GM12878 (cell line): Measurements from ENCODE around the gene PACS2.
"Not testable (repeated sequence)": the region's sequence is repeated elsewhere in the genome, so short reads cannot be mapped to it uniquely, and the experiment has no call there.

Source experiments
- ATF3 ChIP-seq: IDR thresholded peaks from 2 replicates; pipeline ENCODE4 v1.6.1; 2011; ENCODE audit warnings: low read depth, mild to moderate bottlenecking, low read length, moderate library complexity, borderline replicate concordance; ENCODE audit errors: extremely low read depth
- BACH1 ChIP-seq: fragments of 450-650 bp; IDR thresholded peaks from 2 replicates; pipeline ENCODE4 v1.6.1; 2017; ENCODE audit warnings: mild to moderate bottlenecking, borderline replicate concordance
- BCLAF1 ChIP-seq: fragments of 450-650 bp; IDR thresholded peaks from 2 replicates; pipeline ENCODE4 v1.6.1; 2017; ENCODE audit warnings: antibody characterized with exemption, mild to moderate bottlenecking, moderate library complexity
- CREB1 ChIP-seq: IDR thresholded peaks from 2 replicates; pipeline ENCODE4 v1.6.1; 2012; ENCODE audit warnings: low read depth, mild to moderate bottlenecking, inconsistent platforms
- E2F4 ChIP-seq: IDR thresholded peaks from 2 replicates; pipeline ENCODE4 v1.6.1; 2012; ENCODE audit warnings: low read depth, low read length, improper control_type of control experiment
- IKZF2 ChIP-seq, 2 experiments: fragments of 450-650 bp; IDR thresholded peaks; 2 replicates each; pipeline ENCODE4 v1.6.1; 2017; ENCODE audit warnings: mild to moderate bottlenecking in 2 of 2, moderate library complexity in 2 of 2
- NFIC ChIP-seq: IDR thresholded peaks from 2 replicates; pipeline ENCODE4 v1.6.1; 2012; ENCODE audit warnings: low read depth, mild to moderate bottlenecking, inconsistent platforms, low read length, moderate library complexity
- NR2C2 ChIP-seq: IDR thresholded peaks from 2 replicates; pipeline ENCODE4 v1.6.1; 2011; ENCODE audit warnings: borderline replicate concordance, low read depth; ENCODE audit not compliant: control insufficient read depth, insufficient read length
- POLR2A ChIP-seq: IDR thresholded peaks from 2 replicates; pipeline ENCODE4 v1.6.1; 2011; ENCODE audit warnings: low read depth, mild to moderate bottlenecking, low read length
- SP1 ChIP-seq: IDR thresholded peaks from one replicate; pipeline ENCODE4 v1.6.1; 2011; ENCODE audit warnings: low read depth, low read length
- ZNF207 ChIP-seq: fragments of 450-650 bp; IDR thresholded peaks from 2 replicates; pipeline ENCODE4 v1.6.1; 2014; ENCODE audit warnings: antibody characterized with exemption, mild to moderate bottlenecking, borderline replicate concordance
- TF ChIP-seq, protein P1 (sequence below): IDR thresholded peaks from 2 replicates; pipeline ENCODE4 v1.6.1; 2012; ENCODE audit warnings: low read depth, low read length, improper control_type of control experiment
- TF ChIP-seq, protein P2 (sequence below), 3 experiments: IDR thresholded peaks in 2 of 3; conservative IDR thresholded peaks in 1 of 3; 2 replicates each; pipeline ENCODE4 v1.5.1; 2011; ENCODE audit warnings: low read depth in 3 of 3, low read length in 3 of 3, mild to moderate bottlenecking in 3 of 3, control low read depth in 2 of 3, moderate library complexity in 2 of 3, inconsistent platforms in 1 of 3, mixed read lengths in 1 of 3; ENCODE audit not compliant: control insufficient read depth in 2 of 3, insufficient read depth in 1 of 3; ENCODE audit errors: extremely low read depth in 1 of 3
- TF ChIP-seq, protein P3 (sequence below): fragments of 450-650 bp; formaldehyde crosslinking; IDR thresholded peaks from 2 replicates; pipeline ENCODE4 v1.4.0; 2020; ENCODE audit warnings: mild to moderate bottlenecking, moderate library complexity

DNA sequence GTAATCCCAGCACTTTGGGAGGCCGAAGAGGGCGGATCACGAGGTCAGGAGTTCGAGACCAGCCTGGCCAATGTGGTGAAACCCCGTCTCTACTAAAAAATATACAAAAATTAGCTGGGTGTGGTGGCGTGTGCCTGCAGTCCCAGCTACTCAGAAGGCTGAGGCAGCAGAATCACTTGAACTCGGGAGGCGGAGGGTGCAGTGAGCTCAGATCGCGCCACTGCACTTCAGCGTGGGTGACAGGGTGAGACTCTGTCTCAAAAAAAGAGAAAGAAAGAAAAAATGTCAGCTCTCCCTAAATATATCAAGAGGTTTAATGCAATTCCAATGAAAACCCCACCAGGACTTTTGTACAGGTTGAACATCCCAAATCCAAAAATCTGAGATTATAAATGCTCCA, 17.2 kb upstream of the PACS2 start:
- not testable (repeated sequence) for TF ChIP-seq IKZF2 (IDR thresholded peaks at IDR 0.05); E2F4; POLR2A; NFIC; CREB1; NR2C2; SP1; BCLAF1; ATF3; BACH1; ZNF207
- TF ChIP-seq, protein P1, sequence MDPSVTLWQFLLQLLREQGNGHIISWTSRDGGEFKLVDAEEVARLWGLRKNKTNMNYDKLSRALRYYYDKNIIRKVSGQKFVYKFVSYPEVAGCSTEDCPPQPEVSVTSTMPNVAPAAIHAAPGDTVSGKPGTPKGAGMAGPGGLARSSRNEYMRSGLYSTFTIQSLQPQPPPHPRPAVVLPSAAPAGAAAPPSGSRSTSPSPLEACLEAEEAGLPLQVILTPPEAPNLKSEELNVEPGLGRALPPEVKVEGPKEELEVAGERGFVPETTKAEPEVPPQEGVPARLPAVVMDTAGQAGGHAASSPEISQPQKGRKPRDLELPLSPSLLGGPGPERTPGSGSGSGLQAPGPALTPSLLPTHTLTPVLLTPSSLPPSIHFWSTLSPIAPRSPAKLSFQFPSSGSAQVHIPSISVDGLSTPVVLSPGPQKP = not testable (repeated sequence)
- TF ChIP-seq, protein P2, sequence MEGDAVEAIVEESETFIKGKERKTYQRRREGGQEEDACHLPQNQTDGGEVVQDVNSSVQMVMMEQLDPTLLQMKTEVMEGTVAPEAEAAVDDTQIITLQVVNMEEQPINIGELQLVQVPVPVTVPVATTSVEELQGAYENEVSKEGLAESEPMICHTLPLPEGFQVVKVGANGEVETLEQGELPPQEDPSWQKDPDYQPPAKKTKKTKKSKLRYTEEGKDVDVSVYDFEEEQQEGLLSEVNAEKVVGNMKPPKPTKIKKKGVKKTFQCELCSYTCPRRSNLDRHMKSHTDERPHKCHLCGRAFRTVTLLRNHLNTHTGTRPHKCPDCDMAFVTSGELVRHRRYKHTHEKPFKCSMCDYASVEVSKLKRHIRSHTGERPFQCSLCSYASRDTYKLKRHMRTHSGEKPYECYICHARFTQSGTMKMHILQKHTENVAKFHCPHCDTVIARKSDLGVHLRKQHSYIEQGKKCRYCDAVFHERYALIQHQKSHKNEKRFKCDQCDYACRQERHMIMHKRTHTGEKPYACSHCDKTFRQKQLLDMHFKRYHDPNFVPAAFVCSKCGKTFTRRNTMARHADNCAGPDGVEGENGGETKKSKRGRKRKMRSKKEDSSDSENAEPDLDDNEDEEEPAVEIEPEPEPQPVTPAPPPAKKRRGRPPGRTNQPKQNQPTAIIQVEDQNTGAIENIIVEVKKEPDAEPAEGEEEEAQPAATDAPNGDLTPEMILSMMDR (IDR thresholded peaks at IDR 0.05 in 2 of 3, conservative IDR thresholded peaks at IDR 0.05 in 1 of 3; ENCODE audit: control insufficient read depth in 2 of 3, extremely low read depth in 1 of 3, insufficient read depth in 1 of 3, low read depth in 3 of 3, low read length in 3 of 3) = not testable (repeated sequence)
- TF ChIP-seq, protein P3, sequence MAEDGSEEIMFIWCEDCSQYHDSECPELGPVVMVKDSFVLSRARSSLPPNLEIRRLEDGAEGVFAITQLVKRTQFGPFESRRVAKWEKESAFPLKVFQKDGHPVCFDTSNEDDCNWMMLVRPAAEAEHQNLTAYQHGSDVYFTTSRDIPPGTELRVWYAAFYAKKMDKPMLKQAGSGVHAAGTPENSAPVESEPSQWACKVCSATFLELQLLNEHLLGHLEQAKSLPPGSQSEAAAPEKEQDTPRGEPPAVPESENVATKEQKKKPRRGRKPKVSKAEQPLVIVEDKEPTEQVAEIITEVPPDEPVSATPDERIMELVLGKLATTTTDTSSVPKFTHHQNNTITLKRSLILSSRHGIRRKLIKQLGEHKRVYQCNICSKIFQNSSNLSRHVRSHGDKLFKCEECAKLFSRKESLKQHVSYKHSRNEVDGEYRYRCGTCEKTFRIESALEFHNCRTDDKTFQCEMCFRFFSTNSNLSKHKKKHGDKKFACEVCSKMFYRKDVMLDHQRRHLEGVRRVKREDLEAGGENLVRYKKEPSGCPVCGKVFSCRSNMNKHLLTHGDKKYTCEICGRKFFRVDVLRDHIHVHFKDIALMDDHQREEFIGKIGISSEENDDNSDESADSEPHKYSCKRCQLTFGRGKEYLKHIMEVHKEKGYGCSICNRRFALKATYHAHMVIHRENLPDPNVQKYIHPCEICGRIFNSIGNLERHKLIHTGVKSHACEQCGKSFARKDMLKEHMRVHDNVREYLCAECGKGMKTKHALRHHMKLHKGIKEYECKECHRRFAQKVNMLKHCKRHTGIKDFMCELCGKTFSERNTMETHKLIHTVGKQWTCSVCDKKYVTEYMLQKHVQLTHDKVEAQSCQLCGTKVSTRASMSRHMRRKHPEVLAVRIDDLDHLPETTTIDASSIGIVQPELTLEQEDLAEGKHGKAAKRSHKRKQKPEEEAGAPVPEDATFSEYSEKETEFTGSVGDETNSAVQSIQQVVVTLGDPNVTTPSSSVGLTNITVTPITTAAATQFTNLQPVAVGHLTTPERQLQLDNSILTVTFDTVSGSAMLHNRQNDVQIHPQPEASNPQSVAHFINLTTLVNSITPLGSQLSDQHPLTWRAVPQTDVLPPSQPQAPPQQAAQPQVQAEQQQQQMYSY (CRISPR knock-in tag) = not testable (repeated sequence)
